CD4-positive, alpha-beta memory T cell (primary cell): ENCODE data around the gene HMGN3. TPM values are rescaled to one million over a fixed set of nuclear protein-coding genes. Genes with fewer than 3 reads are reported as not detected.

Experiments
- CTCF ChIA-PET: fragments of 350-600 bp; sonication (Branson Sonifier 250); formaldehyde crosslinking; loops from one replicate; lab custom pipeline; 2021; ENCODE audit warnings: inconsistent platforms; ENCODE audit not compliant: partially characterized antibody; lab: Charles Lee
- POLR2A ChIA-PET: fragments of 350-600 bp; sonication (Branson Sonifier 250); formaldehyde crosslinking; loops from one replicate; lab custom pipeline; 2021; ENCODE audit not compliant: partially characterized antibody; lab: Charles Lee
- DNase-seq, 5 donors: peaks; one replicate each; pipeline versions ENCODE4 v3.0.0 to v3.0.0-alpha.2; 2020 to 2022; ENCODE audit warnings: mixed read lengths in 1 of 5
- H3K27ac ChIP-seq: one replicate; pipeline ENCODE4 v1.7.0; 2013; ENCODE audit warnings: low read depth, low read length
- H3K27me3 ChIP-seq: 2 replicates; pipeline ENCODE4 v1.7.0; 2013; ENCODE audit warnings: mild to moderate bottlenecking, low read length, moderate library complexity; ENCODE audit not compliant: insufficient read depth
- H3K36me3 ChIP-seq: 2 replicates; pipeline ENCODE4 v1.7.0; 2013; ENCODE audit warnings: mild to moderate bottlenecking, low read length, moderate library complexity; ENCODE audit not compliant: insufficient read depth
- H3K4me1 ChIP-seq: 2 replicates; pipeline ENCODE4 v1.7.0; 2013; ENCODE audit warnings: mild to moderate bottlenecking, low read length, moderate library complexity; ENCODE audit not compliant: insufficient read depth
- H3K4me3 ChIP-seq, 2 donors: one replicate each; pipeline ENCODE4 v1.7.0; 2013; ENCODE audit warnings: low read length in 2 of 2, mild to moderate bottlenecking in 1 of 2
- H3K9me3 ChIP-seq, 2 donors: one replicate each; pipeline ENCODE4 v1.7.0; 2013; ENCODE audit warnings: low read length in 2 of 2, control low read depth in 1 of 2; ENCODE audit not compliant: control insufficient read depth in 1 of 2
- H3K27ac Mint-ChIP-seq, 7 donors: one replicate each; pipeline ENCODE4 v1.8.0; 2020 to 2021; ENCODE audit warnings: mixed read lengths in 7 of 7, mild to moderate bottlenecking in 6 of 7, inconsistent platforms in 3 of 7, moderate library complexity in 3 of 7
- H3K27me3 Mint-ChIP-seq, 2 donors: one replicate each; pipeline ENCODE4 v1.8.0; 2020 to 2021; ENCODE audit warnings: mixed read lengths in 2 of 2
- H3K36me3 Mint-ChIP-seq, 2 donors: one replicate each; pipeline ENCODE4 v1.8.0; 2020 to 2021; ENCODE audit warnings: mixed read lengths in 2 of 2, inconsistent platforms in 1 of 2, mild to moderate bottlenecking in 1 of 2
- H3K4me1 Mint-ChIP-seq, 4 donors: one replicate each; pipeline ENCODE4 v1.8.0; 2020 to 2021; ENCODE audit warnings: mixed read lengths in 4 of 4, mild to moderate bottlenecking in 1 of 4
- H3K4me3 Mint-ChIP-seq, 8 donors: one replicate each; pipeline ENCODE4 v1.8.0; 2020 to 2021; ENCODE audit warnings: mixed read lengths in 8 of 8, mild to moderate bottlenecking in 7 of 8, moderate library complexity in 6 of 8, inconsistent platforms in 3 of 8
- H3K9me3 Mint-ChIP-seq, 8 donors: one replicate each; pipeline ENCODE4 v1.8.0; 2020 to 2021; ENCODE audit warnings: mixed read lengths in 8 of 8, mild to moderate bottlenecking in 5 of 8, inconsistent platforms in 3 of 8, moderate library complexity in 1 of 8
- intact Hi-C: fragments of 100-400 bp; cut with micrococcal nuclease; formaldehyde crosslinking; loops from one replicate; pipeline ENCODE4 v1.15.1; 2023
- polyA plus RNA-seq, 2 donors: library from polyadenylated mRNA; unstranded; fragments of 300-500 nt; fragmentation: Illumina TruSeq; gene quantifications; one replicate each; pipeline ENCODE4 v1.2.3, GENCODE V29; 2021
- total RNA-seq, 2 experiments: library from RNA; stranded (reverse); gene quantifications; one replicate each; pipeline ENCODE4 v1.2.3, GENCODE V29; 2021

The HMGN3 gene
- total and polyA plus RNA-seq, 4 experiments from 2014 or later: 39.4 to 85.6 (median 57.8) TPM

DNA sequence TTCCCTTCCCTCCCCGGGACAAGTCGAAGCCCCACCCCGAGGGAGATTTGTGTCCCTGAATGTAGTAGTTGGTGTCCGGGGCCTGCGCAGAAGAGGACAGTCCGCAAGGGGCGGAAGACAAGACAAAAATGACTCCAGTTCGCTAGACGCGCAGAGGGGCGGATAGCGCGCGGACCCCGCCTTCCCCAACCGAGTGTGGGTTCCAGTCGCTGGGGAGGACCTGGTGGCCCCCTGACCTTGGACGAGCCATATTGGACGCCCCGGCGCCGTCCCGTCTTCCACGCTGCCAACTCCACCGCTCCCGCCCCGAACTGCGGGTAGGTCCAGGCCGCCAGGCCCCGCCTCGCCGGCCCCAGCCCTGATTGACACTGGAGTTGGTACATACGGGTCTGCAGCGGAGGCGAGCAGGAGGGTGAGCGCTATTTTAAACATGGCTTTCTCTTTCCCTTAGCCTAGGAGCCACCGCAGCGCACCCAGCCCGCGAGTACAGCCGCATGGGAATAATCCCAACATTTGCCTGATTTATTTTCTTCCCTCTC, 802 bp downstream of the HMGN3 start:
- Histone ChIP-seq H3K27me3 (no peaks in the 10 kb centered on the region), H3K4me3 (peak overlapping the region; percentile 77 to 99), H3K27ac (peak overlapping the region; percentile 72), H3K4me1 (peaks cover 20% of the 10 kb centered on the region), H3K36me3 (no peaks in the 10 kb centered on the region), H3K9me3 (no peaks in the 10 kb centered on the region)
- Mint-ChIP-seq H3K9me3 (no peaks in the 10 kb centered on the region), H3K4me1 (peaks cover 14 to 30% (median 16%) of the 10 kb centered on the region in 4 donors), H3K4me3 (peak overlapping the region; percentile 92 to 99 (median 98)), H3K27ac (peak overlapping the region; percentile 85 to 96 (median 92)), H3K36me3 (peaks cover 0 to 8% of the 10 kb centered on the region in 2 donors), H3K27me3 (no peaks in the 10 kb centered on the region)
- POLR2A ChIA-PET: interaction anchor here (1.2 to 4.3 kb wide), 2 partner anchors 156 to 366 kb away, joined by 3 to 26 read pairs; partner anchors contain the start of genes IRAK1BP1 and PHIP
- intact Hi-C loops: loop anchor here (1.0 to 10.0 kb wide), 6 partner anchors 155 to 874 kb away; partner anchors contain the start of genes BCKDHB, ELOVL4, IRAK1BP1 and LCA5
- CTCF ChIA-PET: interaction anchor here (1.2 kb wide), 1 partner anchor 155 kb away, joined by 4 read pairs; the partner anchor contains the start of gene PHIP
- peak; percentile 58 to 71 (median 64) for DNase-seq

DNA sequence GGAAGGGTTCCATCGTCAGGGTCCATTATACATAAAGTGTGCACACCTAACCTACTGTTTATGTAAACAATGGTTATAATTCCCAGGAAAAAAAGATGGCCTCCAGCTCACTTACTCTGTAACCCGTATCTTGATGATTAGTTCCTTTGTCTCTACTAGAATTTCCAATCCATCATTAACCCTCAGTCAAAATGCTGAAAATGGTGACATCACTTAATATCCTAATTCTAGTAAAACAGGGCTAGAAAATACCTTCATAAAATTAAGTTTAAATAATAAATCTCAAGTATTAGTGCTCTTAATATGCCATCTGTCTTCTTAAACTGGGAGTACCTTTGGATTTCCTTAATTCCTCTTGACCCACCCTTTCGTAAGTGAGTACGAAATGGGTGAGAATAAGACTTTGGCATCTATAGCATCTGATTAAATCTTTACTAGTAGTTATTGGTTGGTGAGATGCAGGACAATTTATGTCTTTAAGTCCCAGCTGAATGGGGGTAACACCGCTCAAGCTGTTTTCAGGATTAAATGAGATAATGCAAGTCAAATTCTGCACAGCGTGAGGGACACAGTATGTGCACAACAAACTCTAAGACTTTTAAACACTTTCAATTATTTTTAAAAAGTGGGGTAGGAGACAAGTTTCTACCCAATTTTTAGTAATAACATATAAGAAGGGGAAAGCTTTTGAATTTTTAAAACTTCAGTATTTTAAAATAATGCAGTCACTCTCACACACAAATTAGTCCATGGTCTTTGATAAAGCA, 1.6 kb downstream of the HMGN3 start:
- Mint-ChIP-seq H3K36me3 (peaks cover 2 to 8% of the 10 kb centered on the region in 2 donors), H3K9me3 (no peaks in the 10 kb centered on the region), H3K27me3 (no peaks in the 10 kb centered on the region), H3K27ac (peak overlapping the region in 6 of 7 donors; percentile 10 to 96 (median 90)), H3K4me1 (peaks cover 14 to 30% (median 16%) of the 10 kb centered on the region in 4 donors), H3K4me3 (peak overlapping the region; percentile 92 to 99 (median 98))
- no peak for DNase-seq
- intact Hi-C loops: loop anchor here (5.0 to 10.0 kb wide), 3 partner anchors 442 to 874 kb away; partner anchors contain the start of genes BCKDHB and ELOVL4
- CTCF ChIA-PET: interaction anchor here (1.2 kb wide), 1 partner anchor 155 kb away, joined by 4 read pairs; the partner anchor contains the start of gene PHIP
- H3K27ac ChIP-seq: no peak overlapping the region
- H3K4me1 ChIP-seq: peaks cover 20% of the 10 kb centered on the region
- H3K9me3 ChIP-seq: no peaks in the 10 kb centered on the region
- H3K4me3 ChIP-seq: peak overlapping the region; percentile 77 to 99
- POLR2A ChIA-PET: interaction anchor here (0.5 to 4.3 kb wide), 3 partner anchors 156 to 366 kb away, joined by 3 to 26 read pairs (median 3); partner anchors contain the start of genes IRAK1BP1 and PHIP
- H3K27me3 ChIP-seq: no peaks in the 10 kb centered on the region
- no peaks in the 10 kb centered on the region for H3K36me3 ChIP-seq

DNA sequence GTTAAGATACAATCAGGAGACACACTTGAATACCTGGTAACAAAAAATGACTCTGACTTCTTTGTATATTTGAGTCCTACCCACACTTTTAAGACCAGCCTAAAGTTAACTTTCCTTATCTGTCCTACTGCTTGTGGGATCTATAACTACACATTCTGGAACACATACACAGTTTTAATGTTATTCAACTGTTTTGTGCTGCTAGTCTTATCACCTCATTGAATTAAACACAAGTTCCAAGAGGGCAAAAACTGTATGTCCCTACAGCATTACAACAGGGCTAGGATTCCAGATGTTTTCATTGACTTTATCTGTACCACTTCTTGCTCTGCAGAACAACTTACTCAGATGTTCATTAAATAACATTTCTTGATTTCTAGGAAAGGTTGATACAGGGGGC, 2.8 kb downstream of the HMGN3 start:
- Mint-ChIP-seq H3K9me3 (no peaks in the 10 kb centered on the region), H3K27me3 (no peaks in the 10 kb centered on the region)
- intact Hi-C loops: loop anchor here (5.0 to 10.0 kb wide), 3 partner anchors 443 to 876 kb away; partner anchors contain the start of genes BCKDHB and ELOVL4

DNA sequence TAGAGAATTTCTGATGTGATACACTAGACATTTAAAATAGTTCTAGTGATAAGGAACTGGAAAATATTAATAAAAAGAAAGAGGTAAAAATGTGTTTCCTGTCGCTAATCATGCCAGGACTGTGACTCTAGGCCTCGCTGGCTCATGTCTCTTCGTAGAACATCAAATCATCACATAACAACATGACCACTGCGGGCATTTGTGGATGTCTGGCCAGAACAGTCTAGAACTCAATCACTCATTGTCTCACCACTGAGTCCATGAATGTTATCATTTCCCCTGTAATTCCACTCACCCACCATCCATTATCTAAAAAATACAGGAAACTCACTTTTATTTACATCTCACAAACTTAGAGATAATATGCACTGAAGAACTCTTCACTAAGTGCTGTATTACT, 3.4 kb downstream of the HMGN3 start:
- no peaks in the 10 kb centered on the region for H3K27me3 ChIP-seq
- CTCF ChIA-PET: no interaction called here
- no peak for DNase-seq
- Mint-ChIP-seq H3K36me3 (peaks cover 8% of the 10 kb centered on the region in 2 donors), H3K4me1 (peaks cover 14 to 30% (median 16%) of the 10 kb centered on the region in 4 donors), H3K27ac (peak overlapping the region in 1 of 7 donors; percentile 8), H3K4me3 (no peak overlapping the region), H3K9me3 (no peaks in the 10 kb centered on the region), H3K27me3 (no peaks in the 10 kb centered on the region)
- H3K4me3 ChIP-seq: no peak overlapping the region
- H3K27ac ChIP-seq: no peak overlapping the region
- POLR2A ChIA-PET: no interaction called here
- no peaks in the 10 kb centered on the region for H3K9me3 ChIP-seq
- intact Hi-C loops: loop anchor here (5.0 to 10.0 kb wide), 3 partner anchors 444 to 876 kb away; partner anchors contain the start of genes BCKDHB and ELOVL4
- no peaks in the 10 kb centered on the region for H3K36me3 ChIP-seq
- peaks cover 20% of the 10 kb centered on the region for H3K4me1 ChIP-seq

More for the DNA sequence above, 2.8 kb downstream of the HMGN3 start:
- H3K27me3 ChIP-seq: no peaks in the 10 kb centered on the region
- ChIA-PET POLR2A (no interaction called here), CTCF (no interaction called here)
- no peaks in the 10 kb centered on the region for H3K36me3 ChIP-seq
- Mint-ChIP-seq H3K27ac (peak overlapping the region in 1 of 7 donors; percentile 1), H3K4me3 (peak overlapping the region in 1 of 8 donors; percentile 66), H3K36me3 (peaks cover 8% of the 10 kb centered on the region in 2 donors), H3K4me1 (peaks cover 14 to 30% (median 16%) of the 10 kb centered on the region in 4 donors)
- no peak overlapping the region for H3K4me3 ChIP-seq
- peaks cover 20% of the 10 kb centered on the region for H3K4me1 ChIP-seq
- no peak overlapping the region for H3K27ac ChIP-seq
- no peaks in the 10 kb centered on the region for H3K9me3 ChIP-seq
- DNase-seq: no peak

DNA sequence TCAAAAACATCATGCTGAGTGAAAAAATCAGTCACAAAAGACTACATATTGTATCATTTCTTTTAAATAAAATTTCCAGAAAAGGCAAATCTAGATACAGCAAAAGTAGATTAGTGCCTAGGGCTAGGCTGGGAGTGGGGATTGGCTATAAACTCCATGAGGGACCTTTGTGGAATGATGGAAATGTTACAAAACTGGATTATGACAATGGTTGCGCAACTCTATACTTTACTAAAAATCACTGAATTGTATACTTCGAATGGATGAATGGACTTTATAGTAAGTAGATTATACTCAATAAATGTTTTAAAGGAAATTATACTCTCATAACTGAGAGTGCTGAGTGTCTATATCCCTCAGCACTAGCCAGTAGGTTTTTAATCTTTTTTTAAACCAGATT, 4.3 kb downstream of the HMGN3 start:
- Mint-ChIP-seq H3K9me3 (no peaks in the 10 kb centered on the region), H3K36me3 (peaks cover 8% of the 10 kb centered on the region in 2 donors), H3K27ac (no peak overlapping the region), H3K4me1 (peaks cover 14 to 30% (median 16%) of the 10 kb centered on the region in 4 donors), H3K27me3 (no peaks in the 10 kb centered on the region), H3K4me3 (no peak overlapping the region)
- Histone ChIP-seq H3K27me3 (no peaks in the 10 kb centered on the region), H3K4me3 (no peak overlapping the region), H3K4me1 (peaks cover 20% of the 10 kb centered on the region), H3K36me3 (no peaks in the 10 kb centered on the region), H3K9me3 (no peaks in the 10 kb centered on the region), H3K27ac (no peak overlapping the region)
- CTCF ChIA-PET: no interaction called here
- intact Hi-C loops: loop anchor here (5.0 to 10.0 kb wide), 3 partner anchors 445 to 877 kb away; partner anchors contain the start of genes BCKDHB and ELOVL4
- POLR2A ChIA-PET: no interaction called here
- no peak for DNase-seq

DNA sequence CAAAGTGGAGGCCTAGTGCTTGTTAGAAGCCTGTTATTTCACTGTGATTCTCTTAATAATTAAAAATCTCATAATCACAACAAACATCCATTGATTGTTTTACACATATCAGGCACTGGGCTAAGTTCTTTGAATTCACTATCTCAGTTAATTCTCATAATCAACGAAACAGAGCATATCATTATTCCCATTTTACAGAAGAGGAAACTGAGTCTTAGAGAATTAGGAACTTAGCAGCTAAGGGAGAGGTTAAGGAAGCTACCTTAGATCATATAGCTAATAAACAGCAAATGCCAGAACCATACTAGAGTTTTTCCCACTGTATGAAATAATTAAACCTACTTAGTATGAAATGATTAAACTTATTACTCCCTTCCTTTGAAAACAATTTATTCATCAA, 7.0 kb downstream of the HMGN3 start:
- Mint-ChIP-seq H3K36me3 (peaks cover 2 to 14% of the 10 kb centered on the region in 2 donors), H3K27me3 (no peaks in the 10 kb centered on the region), H3K4me1 (peaks cover 9 to 17% (median 11%) of the 10 kb centered on the region in 4 donors), H3K9me3 (no peaks in the 10 kb centered on the region), H3K27ac (no peak overlapping the region), H3K4me3 (no peak overlapping the region)
- ChIA-PET CTCF (interaction anchor here (1.0 kb wide), 1 partner anchor 12 kb away, joined by 3 read pairs; no protein-coding TSS in a partner anchor), POLR2A (no interaction called here)
- Histone ChIP-seq H3K4me3 (no peak overlapping the region), H3K9me3 (no peaks in the 10 kb centered on the region), H3K27me3 (no peaks in the 10 kb centered on the region), H3K36me3 (no peaks in the 10 kb centered on the region), H3K27ac (no peak overlapping the region), H3K4me1 (peaks cover 5% of the 10 kb centered on the region)
- intact Hi-C loops: no loop called here
- no peak for DNase-seq
